ENCODE results near the gene SPATS2L. TPM values are rescaled to one million over a fixed set of nuclear protein-coding genes. Genes with fewer than 3 reads are reported as not detected.

Gene SPATS2L
- total and polyA plus RNA-seq, 2 of the 13 experiments (the other 11 are each of a cell fraction or from before 2014, with no cell fraction given) = 154 to 212 TPM

GRCh38 chr2:200454927-200455801 lies 148.7 kb downstream of the SPATS2L start (continued):
- TF ChIP-seq, protein P1, sequence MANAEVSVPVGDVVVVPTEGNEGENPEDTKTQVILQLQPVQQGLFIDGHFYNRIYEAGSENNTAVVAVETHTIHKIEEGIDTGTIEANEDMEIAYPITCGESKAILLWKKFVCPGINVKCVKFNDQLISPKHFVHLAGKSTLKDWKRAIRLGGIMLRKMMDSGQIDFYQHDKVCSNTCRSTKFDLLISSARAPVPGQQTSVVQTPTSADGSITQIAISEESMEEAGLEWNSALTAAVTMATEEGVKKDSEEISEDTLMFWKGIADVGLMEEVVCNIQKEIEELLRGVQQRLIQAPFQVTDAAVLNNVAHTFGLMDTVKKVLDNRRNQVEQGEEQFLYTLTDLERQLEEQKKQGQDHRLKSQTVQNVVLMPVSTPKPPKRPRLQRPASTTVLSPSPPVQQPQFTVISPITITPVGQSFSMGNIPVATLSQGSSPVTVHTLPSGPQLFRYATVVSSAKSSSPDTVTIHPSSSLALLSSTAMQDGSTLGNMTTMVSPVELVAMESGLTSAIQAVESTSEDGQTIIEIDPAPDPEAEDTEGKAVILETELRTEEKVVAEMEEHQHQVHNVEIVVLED (CRISPR knock-in tag; IDR thresholded peaks at IDR 0.05; ENCODE audit: borderline replicate concordance) = no peak
- TF ChIP-seq SMARCC2 (IDR thresholded peaks at IDR 0.05) = no peak
- no peak for TF ChIP-seq DPF2 (CRISPR knock-in tag; IDR thresholded peaks at IDR 0.05; ENCODE audit: borderline replicate concordance, low read depth)
- TF ChIP-seq ARNTL (CRISPR knock-in tag; IDR thresholded peaks at IDR 0.05) = no peak
- no peak for TF ChIP-seq SMAD9 (CRISPR knock-in tag; IDR thresholded peaks at IDR 0.05)
- TF ChIP-seq ZNF710 (CRISPR knock-in tag; IDR thresholded peaks at IDR 0.05; ENCODE audit: borderline replicate concordance) = no peak
- TF ChIP-seq, protein P2, sequence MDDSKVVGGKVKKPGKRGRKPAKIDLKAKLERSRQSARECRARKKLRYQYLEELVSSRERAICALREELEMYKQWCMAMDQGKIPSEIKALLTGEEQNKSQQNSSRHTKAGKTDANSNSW (CRISPR knock-in tag; IDR thresholded peaks at IDR 0.05; ENCODE audit: borderline replicate concordance) = no peak
- peak; percentile 27 for TF ChIP-seq CREB1 (IDR thresholded peaks at IDR 0.05)
- TF ChIP-seq CREB1 (CRISPR knock-in tag; IDR thresholded peaks at IDR 0.05) = no peak
